HepG2 (cell line): ENCODE measurements around the gene ARL10. TPM values are rescaled to one million over a fixed set of nuclear protein-coding genes. Genes with fewer than 3 reads are reported as not detected.

Experiments used
- ARHGAP35 ChIP-seq: sonication (generic); formaldehyde crosslinking; IDR thresholded peaks from 2 replicates; pipeline ENCODE4 v1.9.0; 2022; ENCODE audit warnings: mild to moderate bottlenecking, inconsistent platforms, moderate library complexity, missing genetic modification reagents, borderline replicate concordance
- CBX1 ChIP-seq: IDR thresholded peaks from one replicate; pipeline ENCODE4 v1.6.1; 2016; ENCODE audit warnings: antibody characterized with exemption, low read depth
- CEBPG ChIP-seq: IDR thresholded peaks from 2 replicates; pipeline ENCODE4 v1.6.1; 2016
- FOXP1 ChIP-seq, 2 experiments: fragments of 450-650 bp in 1 of 2; IDR thresholded peaks; 2 replicates each; pipeline ENCODE4 v1.6.1; 2017 to 2018; ENCODE audit warnings: antibody characterized with exemption in 1 of 2
- GLI4 ChIP-seq: sonication (generic); formaldehyde crosslinking; IDR thresholded peaks from 2 replicates; pipeline ENCODE4 v1.5.1; 2020; ENCODE audit warnings: missing genetic modification reagents, mild to moderate bottlenecking, moderate library complexity, borderline replicate concordance
- HDAC6 ChIP-seq: fragments of 200-600 bp; sonication (generic); IDR thresholded peaks from 2 replicates; pipeline ENCODE4 v1.7.0; 2017; ENCODE audit warnings: mild to moderate bottlenecking, antibody characterized with exemption, low read length, low read depth
- HMG20B ChIP-seq: conservative IDR thresholded peaks from 2 replicates; pipeline ENCODE4 v1.6.1; 2016; ENCODE audit warnings: missing genetic modification reagents, missing compliant biosample characterization
- NCOA2 ChIP-seq: sonication (generic); formaldehyde crosslinking; IDR thresholded peaks from 2 replicates; pipeline ENCODE4 v1.8.0; 2022; ENCODE audit warnings: inconsistent platforms
- NFE2 ChIP-seq: sonication (generic); formaldehyde crosslinking; IDR thresholded peaks from 2 replicates; pipeline ENCODE4 v1.4.0; 2020; ENCODE audit warnings: missing genetic modification reagents
- NR2F1 ChIP-seq, 2 experiments: fragments of 450-650 bp in 1 of 2; formaldehyde crosslinking in 1 of 2; IDR thresholded peaks; 2 replicates each; pipeline versions ENCODE4 v1.5.0 to v1.6.1; 2016 to 2020; ENCODE audit warnings: mild to moderate bottlenecking in 1 of 2, missing compliant biosample characterization in 1 of 2, missing genetic modification reagents in 1 of 2, moderate library complexity in 1 of 2
- SP5 ChIP-seq: IDR thresholded peaks from 2 replicates; pipeline ENCODE4 v1.6.1; 2016; ENCODE audit warnings: low read depth, borderline replicate concordance
- TBP ChIP-seq: sonication (generic); formaldehyde crosslinking; IDR thresholded peaks from 2 replicates; pipeline ENCODE4 v1.5.0; 2020; ENCODE audit warnings: missing genetic modification reagents
- ZZZ3 ChIP-seq: sonication (generic); formaldehyde crosslinking; IDR thresholded peaks from 2 replicates; pipeline ENCODE4 v1.4.0; 2020; ENCODE audit warnings: missing genetic modification reagents, mild to moderate bottlenecking, borderline replicate concordance
- polyA plus RNA-seq, 8 experiments: library from polyadenylated mRNA; depleted of rRNA in 3 of 8; stranded (reverse) in 7 of 8; unstranded in 1 of 8; fragments of >200 nt; fragmentation: Illumina TruSeq in 4 of 8; extraction: Trizol in 4 of 8; gene quantifications; 2 replicates each; pipeline versions ENCODE4 v1.2.1 to v1.2.3, GENCODE V29; 2011 to 2016; ENCODE audit warnings: low read depth in 4 of 8, missing spikeins in 1 of 8, mixed read lengths in 1 of 8; ENCODE audit not compliant: insufficient read depth in 1 of 8
- total RNA-seq, 5 experiments: library from RNA; depleted of rRNA; stranded (reverse); fragments of >200 nt; fragmentation: Illumina TruSeq; extraction: Trizol; gene quantifications; 2 replicates each; pipeline ENCODE4 v1.2.3, GENCODE V29; 2016; ENCODE audit warnings: low read depth in 1 of 5
- TF ChIP-seq, protein P1 (sequence below): IDR thresholded peaks from 2 replicates; pipeline ENCODE4 v1.6.1; 2018; ENCODE audit warnings: missing genetic modification reagents
- TF ChIP-seq, protein P2 (sequence below): sonication (generic); formaldehyde crosslinking; IDR thresholded peaks from 2 replicates; pipeline ENCODE4 v1.8.1; 2023; ENCODE audit warnings: missing genetic modification reagents, inconsistent platforms, borderline replicate concordance
- TF ChIP-seq, protein P3 (sequence below): sonication (generic); formaldehyde crosslinking; IDR thresholded peaks from 2 replicates; pipeline ENCODE4 v1.4.0; 2020; ENCODE audit warnings: missing genetic modification reagents
- TF ChIP-seq, protein P4 (sequence below): sonication (generic); formaldehyde crosslinking; IDR thresholded peaks from 2 replicates; pipeline ENCODE4 v1.4.0; 2020; ENCODE audit warnings: missing genetic modification reagents
- TF ChIP-seq, protein P5 (sequence below): IDR thresholded peaks from 2 replicates; pipeline ENCODE4 v1.6.1; 2016; ENCODE audit warnings: control low read depth
- TF ChIP-seq, protein P6 (sequence below): sonication (generic); formaldehyde crosslinking; conservative IDR thresholded peaks from 2 replicates; pipeline ENCODE4 v1.4.0; 2020; ENCODE audit warnings: missing genetic modification reagents
- TF ChIP-seq, protein P7 (sequence below): IDR thresholded peaks from 2 replicates; pipeline ENCODE4 v1.6.1; 2016; ENCODE audit warnings: missing compliant biosample characterization, missing genetic modification reagents, borderline replicate concordance

ARL10 gene
- total and polyA plus RNA-seq, 2 of the 13 experiments (the other 11 are each of a cell fraction or from before 2014, with no cell fraction given): 0.18 to 0.50 TPM

DNA sequence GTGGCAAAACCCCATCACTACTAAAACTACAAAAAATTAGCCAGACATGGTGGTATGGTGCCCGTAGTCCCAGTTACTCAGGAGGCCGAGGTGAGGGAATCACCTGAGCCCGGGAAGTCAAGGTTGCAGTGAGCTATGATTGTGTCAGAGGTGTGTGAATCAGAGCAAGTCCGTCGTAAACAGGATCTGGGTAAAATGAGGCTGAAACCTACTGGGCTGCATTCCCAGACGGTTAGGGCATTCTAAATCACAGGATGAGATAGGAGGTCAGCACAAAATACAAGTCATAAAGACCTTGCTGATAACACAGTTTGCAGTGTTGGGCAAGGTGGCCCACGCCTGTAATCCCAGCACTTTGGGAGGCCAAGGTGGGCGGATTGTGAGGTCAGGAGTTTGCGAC, 53.0 kb downstream of the ARL10 start (continued):
- TF ChIP-seq, protein P1, sequence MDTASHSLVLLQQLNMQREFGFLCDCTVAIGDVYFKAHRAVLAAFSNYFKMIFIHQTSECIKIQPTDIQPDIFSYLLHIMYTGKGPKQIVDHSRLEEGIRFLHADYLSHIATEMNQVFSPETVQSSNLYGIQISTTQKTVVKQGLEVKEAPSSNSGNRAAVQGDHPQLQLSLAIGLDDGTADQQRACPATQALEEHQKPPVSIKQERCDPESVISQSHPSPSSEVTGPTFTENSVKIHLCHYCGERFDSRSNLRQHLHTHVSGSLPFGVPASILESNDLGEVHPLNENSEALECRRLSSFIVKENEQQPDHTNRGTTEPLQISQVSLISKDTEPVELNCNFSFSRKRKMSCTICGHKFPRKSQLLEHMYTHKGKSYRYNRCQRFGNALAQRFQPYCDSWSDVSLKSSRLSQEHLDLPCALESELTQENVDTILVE (CRISPR knock-in tag): no peak
- peak; percentile 42; the same call in 1 of the 2 replicates for TF ChIP-seq NCOA2 (CRISPR knock-in tag)
- TF ChIP-seq, protein P2, sequence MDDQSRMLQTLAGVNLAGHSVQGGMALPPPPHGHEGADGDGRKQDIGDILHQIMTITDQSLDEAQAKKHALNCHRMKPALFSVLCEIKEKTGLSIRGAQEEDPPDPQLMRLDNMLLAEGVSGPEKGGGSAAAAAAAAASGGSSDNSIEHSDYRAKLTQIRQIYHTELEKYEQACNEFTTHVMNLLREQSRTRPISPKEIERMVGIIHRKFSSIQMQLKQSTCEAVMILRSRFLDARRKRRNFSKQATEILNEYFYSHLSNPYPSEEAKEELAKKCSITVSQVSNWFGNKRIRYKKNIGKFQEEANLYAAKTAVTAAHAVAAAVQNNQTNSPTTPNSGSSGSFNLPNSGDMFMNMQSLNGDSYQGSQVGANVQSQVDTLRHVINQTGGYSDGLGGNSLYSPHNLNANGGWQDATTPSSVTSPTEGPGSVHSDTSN (CRISPR knock-in tag): no peak
- TF ChIP-seq HMG20B: 0 out of 2 replicates have a peak, but pooled peaks have one; percentile 35
- no peak for TF ChIP-seq NFE2
- TF ChIP-seq FOXP1 (IDR thresholded peaks at IDR 0.05): no peak
- TF ChIP-seq FOXP1 (CRISPR knock-in tag; IDR thresholded peaks at IDR 0.05): peak; percentile 36
- TF ChIP-seq, protein P3, sequence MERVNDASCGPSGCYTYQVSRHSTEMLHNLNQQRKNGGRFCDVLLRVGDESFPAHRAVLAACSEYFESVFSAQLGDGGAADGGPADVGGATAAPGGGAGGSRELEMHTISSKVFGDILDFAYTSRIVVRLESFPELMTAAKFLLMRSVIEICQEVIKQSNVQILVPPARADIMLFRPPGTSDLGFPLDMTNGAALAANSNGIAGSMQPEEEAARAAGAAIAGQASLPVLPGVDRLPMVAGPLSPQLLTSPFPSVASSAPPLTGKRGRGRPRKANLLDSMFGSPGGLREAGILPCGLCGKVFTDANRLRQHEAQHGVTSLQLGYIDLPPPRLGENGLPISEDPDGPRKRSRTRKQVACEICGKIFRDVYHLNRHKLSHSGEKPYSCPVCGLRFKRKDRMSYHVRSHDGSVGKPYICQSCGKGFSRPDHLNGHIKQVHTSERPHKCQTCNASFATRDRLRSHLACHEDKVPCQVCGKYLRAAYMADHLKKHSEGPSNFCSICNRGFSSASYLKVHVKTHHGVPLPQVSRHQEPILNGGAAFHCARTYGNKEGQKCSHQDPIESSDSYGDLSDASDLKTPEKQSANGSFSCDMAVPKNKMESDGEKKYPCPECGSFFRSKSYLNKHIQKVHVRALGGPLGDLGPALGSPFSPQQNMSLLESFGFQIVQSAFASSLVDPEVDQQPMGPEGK (CRISPR knock-in tag): no peak
- TF ChIP-seq SP5 (CRISPR knock-in tag): no peak
- TF ChIP-seq CEBPG: no peak
- no peak for TF ChIP-seq NR2F1 (CRISPR knock-in tag; IDR thresholded peaks at IDR 0.05)
- TF ChIP-seq ZZZ3 (CRISPR knock-in tag): no peak
- TF ChIP-seq GLI4 (CRISPR knock-in tag): no peak
- TF ChIP-seq, protein P4, sequence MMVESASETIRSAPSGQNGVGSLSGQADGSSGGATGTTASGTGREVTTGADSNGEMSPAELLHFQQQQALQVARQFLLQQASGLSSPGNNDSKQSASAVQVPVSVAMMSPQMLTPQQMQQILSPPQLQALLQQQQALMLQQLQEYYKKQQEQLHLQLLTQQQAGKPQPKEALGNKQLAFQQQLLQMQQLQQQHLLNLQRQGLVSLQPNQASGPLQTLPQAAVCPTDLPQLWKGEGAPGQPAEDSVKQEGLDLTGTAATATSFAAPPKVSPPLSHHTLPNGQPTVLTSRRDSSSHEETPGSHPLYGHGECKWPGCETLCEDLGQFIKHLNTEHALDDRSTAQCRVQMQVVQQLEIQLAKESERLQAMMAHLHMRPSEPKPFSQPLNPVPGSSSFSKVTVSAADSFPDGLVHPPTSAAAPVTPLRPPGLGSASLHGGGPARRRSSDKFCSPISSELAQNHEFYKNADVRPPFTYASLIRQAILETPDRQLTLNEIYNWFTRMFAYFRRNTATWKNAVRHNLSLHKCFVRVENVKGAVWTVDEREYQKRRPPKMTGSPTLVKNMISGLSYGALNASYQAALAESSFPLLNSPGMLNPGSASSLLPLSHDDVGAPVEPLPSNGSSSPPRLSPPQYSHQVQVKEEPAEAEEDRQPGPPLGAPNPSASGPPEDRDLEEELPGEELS (CRISPR knock-in tag): 0 out of 2 replicates have a peak, but pooled peaks have one; percentile 10
- TF ChIP-seq, protein P5, sequence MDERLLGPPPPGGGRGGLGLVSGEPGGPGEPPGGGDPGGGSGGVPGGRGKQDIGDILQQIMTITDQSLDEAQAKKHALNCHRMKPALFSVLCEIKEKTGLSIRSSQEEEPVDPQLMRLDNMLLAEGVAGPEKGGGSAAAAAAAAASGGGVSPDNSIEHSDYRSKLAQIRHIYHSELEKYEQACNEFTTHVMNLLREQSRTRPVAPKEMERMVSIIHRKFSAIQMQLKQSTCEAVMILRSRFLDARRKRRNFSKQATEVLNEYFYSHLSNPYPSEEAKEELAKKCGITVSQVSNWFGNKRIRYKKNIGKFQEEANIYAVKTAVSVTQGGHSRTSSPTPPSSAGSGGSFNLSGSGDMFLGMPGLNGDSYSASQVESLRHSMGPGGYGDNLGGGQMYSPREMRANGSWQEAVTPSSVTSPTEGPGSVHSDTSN (CRISPR knock-in tag): no peak
- no peak for TF ChIP-seq HDAC6
- TF ChIP-seq, protein P6, sequence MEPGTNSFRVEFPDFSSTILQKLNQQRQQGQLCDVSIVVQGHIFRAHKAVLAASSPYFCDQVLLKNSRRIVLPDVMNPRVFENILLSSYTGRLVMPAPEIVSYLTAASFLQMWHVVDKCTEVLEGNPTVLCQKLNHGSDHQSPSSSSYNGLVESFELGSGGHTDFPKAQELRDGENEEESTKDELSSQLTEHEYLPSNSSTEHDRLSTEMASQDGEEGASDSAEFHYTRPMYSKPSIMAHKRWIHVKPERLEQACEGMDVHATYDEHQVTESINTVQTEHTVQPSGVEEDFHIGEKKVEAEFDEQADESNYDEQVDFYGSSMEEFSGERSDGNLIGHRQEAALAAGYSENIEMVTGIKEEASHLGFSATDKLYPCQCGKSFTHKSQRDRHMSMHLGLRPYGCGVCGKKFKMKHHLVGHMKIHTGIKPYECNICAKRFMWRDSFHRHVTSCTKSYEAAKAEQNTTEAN: peak; percentile 63; the same call in 1 of the 2 replicates
- no peak for TF ChIP-seq TBP (CRISPR knock-in tag)
- no peak for TF ChIP-seq ARHGAP35 (CRISPR knock-in tag)
- no peak for TF ChIP-seq CBX1
- TF ChIP-seq, protein P7, sequence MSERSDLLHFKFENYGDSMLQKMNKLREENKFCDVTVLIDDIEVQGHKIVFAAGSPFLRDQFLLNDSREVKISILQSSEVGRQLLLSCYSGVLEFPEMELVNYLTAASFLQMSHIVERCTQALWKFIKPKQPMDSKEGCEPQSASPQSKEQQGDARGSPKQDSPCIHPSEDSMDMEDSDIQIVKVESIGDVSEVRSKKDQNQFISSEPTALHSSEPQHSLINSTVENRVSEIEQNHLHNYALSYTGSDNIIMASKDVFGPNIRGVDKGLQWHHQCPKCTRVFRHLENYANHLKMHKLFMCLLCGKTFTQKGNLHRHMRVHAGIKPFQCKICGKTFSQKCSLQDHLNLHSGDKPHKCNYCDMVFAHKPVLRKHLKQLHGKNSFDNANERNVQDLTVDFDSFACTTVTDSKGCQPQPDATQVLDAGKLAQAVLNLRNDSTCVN (CRISPR knock-in tag): no peak
